Smooth muscle cell (in vitro differentiated cells): ENCODE measurements around the gene PHTF1. TPM values are rescaled to one million over a fixed set of nuclear protein-coding genes. Genes with fewer than 3 reads are reported as not detected.

ENCODE experiments used
- DNase-seq: peaks from one replicate; lab custom pipeline; 2025; ENCODE audit not compliant: unreplicated experiment; lab: John Stamatoyannopoulos, UW
- H2AFZ ChIP-seq: fragments of 200-600 bp; sonication (generic); 2 replicates; pipeline ENCODE4 v1.6.0; 2016; ENCODE audit warnings: antibody characterized with exemption, low read depth, mild to moderate bottlenecking
- H3F3A ChIP-seq: fragments of 200-600 bp; sonication (generic); 2 replicates; pipeline ENCODE4 v1.6.0; 2017; ENCODE audit warnings: antibody characterized with exemption, low read depth
- H3K27ac ChIP-seq: fragments of 200-600 bp; sonication (generic); 2 replicates; pipeline ENCODE4 v1.5.1; 2016; ENCODE audit warnings: low read depth, mild to moderate bottlenecking
- H3K27me3 ChIP-seq: fragments of 200-600 bp; sonication (generic); 2 replicates; pipeline ENCODE4 v1.6.1; 2016; ENCODE audit warnings: low read depth, mild to moderate bottlenecking
- H3K36me3 ChIP-seq: fragments of 200-600 bp; sonication (generic); 2 replicates; pipeline ENCODE4 v1.5.1; 2016; ENCODE audit warnings: low read depth
- H3K4me1 ChIP-seq: fragments of 200-600 bp; sonication (generic); 2 replicates; pipeline ENCODE4 v1.5.1; 2016; ENCODE audit warnings: low read depth
- H3K4me2 ChIP-seq: fragments of 200-600 bp; sonication (generic); 2 replicates; pipeline ENCODE4 v1.6.0; 2016; ENCODE audit warnings: mild to moderate bottlenecking
- H3K4me3 ChIP-seq: fragments of 200-600 bp; sonication (generic); 2 replicates; pipeline ENCODE4 v1.5.1; 2016; ENCODE audit warnings: mild to moderate bottlenecking
- H3K79me2 ChIP-seq: fragments of 200-600 bp; sonication (generic); 2 replicates; pipeline ENCODE4 v1.6.0; 2016; ENCODE audit warnings: low read depth, mild to moderate bottlenecking
- H3K9ac ChIP-seq: fragments of 200-600 bp; sonication (generic); 2 replicates; pipeline ENCODE4 v1.6.0; 2016; ENCODE audit warnings: low read depth
- H3K9me3 ChIP-seq: fragments of 200-600 bp; sonication (generic); replicated peaks from 2 replicates; pipeline ENCODE4 v1.5.1; 2016; ENCODE audit warnings: low read depth
- H4K20me1 ChIP-seq: fragments of 200-600 bp; sonication (generic); 2 replicates; pipeline ENCODE4 v1.6.0; 2016; ENCODE audit warnings: low read depth
- WGBS: methylation state at CpG from one replicate; pipeline ENCODE4 v1.1.7; 2016; ENCODE audit warnings: low lambda C conversion rate; 5-methylcytosine and 5-hydroxymethylcytosine counted together
- polyA plus RNA-seq: library from polyadenylated mRNA; unstranded; fragments of >200 nt; fragmentation: Nextera tagmentation; extraction: Ambion mirVana; gene quantifications from 2 replicates; pipeline ENCODE4 v1.2.1, GENCODE V29; 2016
- total RNA-seq: library from RNA; depleted of rRNA; stranded (reverse); fragments of >200 nt; gene quantifications from 2 replicates; pipeline ENCODE4 v1.2.3, GENCODE V29; 2014
- TF ChIP-seq, protein P1 (sequence below): fragments of 200-600 bp; sonication (generic); IDR thresholded peaks from 2 replicates; pipeline ENCODE4 v1.5.1; 2017; ENCODE audit warnings: borderline replicate concordance, mild to moderate bottlenecking, antibody characterized with exemption; ENCODE audit not compliant: insufficient read depth, poor library complexity, severe bottlenecking

The PHTF1 gene
- total and polyA plus RNA-seq, 2 experiments from 2014 or later, result 23.9 to 25.4 TPM

DNA sequence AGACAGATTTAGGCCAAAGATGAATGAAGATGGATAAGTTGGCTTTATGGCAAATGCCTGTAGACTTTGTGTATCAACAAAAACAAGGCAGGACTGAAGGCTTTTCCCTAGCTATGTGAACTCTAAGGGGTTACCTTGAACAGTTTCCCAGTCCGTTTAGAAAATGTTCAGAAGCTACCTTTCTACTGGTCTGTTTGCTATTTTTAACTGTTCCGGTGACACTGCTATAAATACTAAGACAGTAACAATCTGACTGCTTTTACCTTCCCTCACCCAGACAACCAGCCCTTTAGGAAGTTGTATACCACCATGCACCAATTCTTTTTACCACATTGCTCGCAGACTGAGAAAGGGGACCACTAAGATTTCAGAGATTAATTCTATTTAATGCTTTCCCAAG, 102.2 kb downstream of the PHTF1 start:
- 84% methylated on average over 3 of the region's 3 CpGs for WGBS
- Histone ChIP-seq H3K27me3 (no peaks in the 10 kb centered on the region), H2AFZ (no peak overlapping the region), H4K20me1 (no peaks in the 10 kb centered on the region), H3F3A (no peaks in the 10 kb centered on the region), H3K79me2 (no peaks in the 10 kb centered on the region), H3K4me1 (no peaks in the 10 kb centered on the region), H3K27ac (no peak overlapping the region), H3K36me3 (peaks cover 6% of the 10 kb centered on the region), H3K9ac (no peak overlapping the region), H3K9me3 (no peaks in the 10 kb centered on the region), H3K4me2 (no peak overlapping the region), H3K4me3 (no peak overlapping the region)
- no peak for DNase-seq
- TF ChIP-seq, protein P1, sequence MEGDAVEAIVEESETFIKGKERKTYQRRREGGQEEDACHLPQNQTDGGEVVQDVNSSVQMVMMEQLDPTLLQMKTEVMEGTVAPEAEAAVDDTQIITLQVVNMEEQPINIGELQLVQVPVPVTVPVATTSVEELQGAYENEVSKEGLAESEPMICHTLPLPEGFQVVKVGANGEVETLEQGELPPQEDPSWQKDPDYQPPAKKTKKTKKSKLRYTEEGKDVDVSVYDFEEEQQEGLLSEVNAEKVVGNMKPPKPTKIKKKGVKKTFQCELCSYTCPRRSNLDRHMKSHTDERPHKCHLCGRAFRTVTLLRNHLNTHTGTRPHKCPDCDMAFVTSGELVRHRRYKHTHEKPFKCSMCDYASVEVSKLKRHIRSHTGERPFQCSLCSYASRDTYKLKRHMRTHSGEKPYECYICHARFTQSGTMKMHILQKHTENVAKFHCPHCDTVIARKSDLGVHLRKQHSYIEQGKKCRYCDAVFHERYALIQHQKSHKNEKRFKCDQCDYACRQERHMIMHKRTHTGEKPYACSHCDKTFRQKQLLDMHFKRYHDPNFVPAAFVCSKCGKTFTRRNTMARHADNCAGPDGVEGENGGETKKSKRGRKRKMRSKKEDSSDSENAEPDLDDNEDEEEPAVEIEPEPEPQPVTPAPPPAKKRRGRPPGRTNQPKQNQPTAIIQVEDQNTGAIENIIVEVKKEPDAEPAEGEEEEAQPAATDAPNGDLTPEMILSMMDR, result no peak

DNA sequence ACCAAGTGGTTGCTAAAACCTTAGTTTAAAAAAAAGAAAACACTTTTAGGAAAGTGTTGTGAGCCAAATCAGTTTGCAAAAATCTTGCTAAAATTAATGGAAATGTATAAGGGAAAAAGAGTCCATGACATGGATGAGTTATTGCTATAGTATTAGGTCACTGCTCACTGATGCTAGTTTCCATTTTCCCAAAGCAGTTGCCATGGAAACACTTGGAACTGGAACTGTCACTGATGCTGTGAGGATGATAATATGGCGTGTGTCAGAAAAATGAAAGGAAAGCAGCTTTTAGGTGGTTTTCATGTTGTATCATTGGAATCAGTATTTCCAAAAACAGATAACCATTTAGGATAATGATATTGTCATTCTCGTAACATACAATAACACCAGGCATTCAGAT, 104.4 kb downstream of the PHTF1 start:
- Histone ChIP-seq H3K27ac (no peak overlapping the region), H3K36me3 (peaks cover 6% of the 10 kb centered on the region), H3F3A (no peaks in the 10 kb centered on the region), H3K27me3 (no peaks in the 10 kb centered on the region), H3K9me3 (no peaks in the 10 kb centered on the region), H3K4me2 (no peak overlapping the region), H3K4me3 (no peak overlapping the region), H4K20me1 (no peaks in the 10 kb centered on the region), H2AFZ (no peak overlapping the region), H3K79me2 (no peaks in the 10 kb centered on the region), H3K4me1 (no peaks in the 10 kb centered on the region), H3K9ac (no peak overlapping the region)
- DNase-seq, result no peak
- TF ChIP-seq, protein P1, result no peak
- 100% methylated on average over 2 of the region's 2 CpGs for WGBS

DNA sequence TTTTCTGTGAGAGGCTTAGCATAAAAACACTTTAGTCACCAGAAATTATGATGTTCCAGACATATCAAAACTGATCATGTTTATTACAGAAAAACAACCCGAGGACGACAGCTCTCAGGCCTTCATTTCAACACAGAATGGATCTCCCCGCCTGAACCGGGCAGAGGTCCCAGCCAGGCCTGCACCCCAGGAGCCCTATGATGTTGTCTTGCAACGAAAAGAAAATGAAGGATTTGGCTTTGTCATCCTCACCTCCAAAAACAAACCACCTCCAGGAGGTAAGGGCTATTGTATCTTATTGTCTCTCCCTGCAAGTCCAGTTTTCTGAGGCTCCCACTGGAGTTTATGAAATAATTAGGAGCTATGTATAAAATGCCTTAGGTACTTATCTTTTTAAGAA, 105.5 kb downstream of the PHTF1 start:
- Histone ChIP-seq H3F3A (no peaks in the 10 kb centered on the region), H3K36me3 (peaks cover 6% of the 10 kb centered on the region), H3K9me3 (no peaks in the 10 kb centered on the region), H3K27me3 (no peaks in the 10 kb centered on the region), H4K20me1 (no peaks in the 10 kb centered on the region), H2AFZ (no peak overlapping the region), H3K79me2 (no peaks in the 10 kb centered on the region), H3K27ac (no peak overlapping the region), H3K4me2 (no peak overlapping the region), H3K4me1 (no peaks in the 10 kb centered on the region), H3K4me3 (no peak overlapping the region), H3K9ac (no peak overlapping the region)
- DNase-seq, result no peak
- WGBS, result 95% methylated on average over 5 of the region's 5 CpGs
- TF ChIP-seq, protein P1, result no peak

DNA sequence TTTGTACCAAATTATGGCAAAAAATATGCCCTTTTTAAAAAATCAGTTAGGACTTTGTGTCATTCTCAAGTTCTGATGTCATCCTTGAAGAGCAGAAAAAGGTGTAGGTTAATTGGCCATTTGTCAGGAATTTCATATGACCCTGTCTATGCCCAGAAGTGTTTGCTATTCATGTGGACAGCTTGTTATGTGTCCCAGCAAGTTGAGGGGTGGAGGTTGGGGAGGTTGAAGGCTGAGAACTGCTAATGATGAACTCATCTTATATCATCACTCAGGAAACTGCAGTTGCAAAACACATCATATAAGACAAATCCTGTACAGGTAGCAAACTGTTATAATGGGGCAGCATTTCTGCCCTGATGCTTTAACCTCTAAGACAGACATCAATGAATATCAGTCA, 106.5 kb downstream of the PHTF1 start:
- no peak overlapping the region for H3K9ac ChIP-seq
- no peaks in the 10 kb centered on the region for H3K9me3 ChIP-seq
- H3K4me1 ChIP-seq, result no peaks in the 10 kb centered on the region
- no peak for DNase-seq
- no peaks in the 10 kb centered on the region for H4K20me1 ChIP-seq
- TF ChIP-seq, protein P1, result no peak
- no peak overlapping the region for H3K4me3 ChIP-seq
- H3K4me2 ChIP-seq, result no peak overlapping the region
- H2AFZ ChIP-seq, result no peak overlapping the region
- no peaks in the 10 kb centered on the region for H3K79me2 ChIP-seq
- H3K27me3 ChIP-seq, result no peaks in the 10 kb centered on the region
- peaks cover 6% of the 10 kb centered on the region for H3K36me3 ChIP-seq
- no peak overlapping the region for H3K27ac ChIP-seq
- no peaks in the 10 kb centered on the region for H3F3A ChIP-seq
